IMR-90 (cell line): ENCODE measurements around the gene CT47C1. TPM values are rescaled to one million over a fixed set of nuclear protein-coding genes. Genes with fewer than 3 reads are reported as not detected.
"Not testable (repeated sequence)": the region's sequence is repeated elsewhere in the genome, so short reads cannot be mapped to it uniquely, and the experiment has no call there.

Source experiments
- ATAC-seq: fragments of 200-7000 bp; cut with Tn5 transposase; 2 replicates; pipeline ENCODE4 v1.9.1; 2020; ENCODE audit warnings: low read depth, mild to moderate bottlenecking, moderate library complexity
- BruUV-seq: library from RNA; stranded (reverse); fragments of 400-500 nt; replicated peaks from 2 replicates; lab custom pipeline; 2021; lab: Mats Ljungman, UMichigan
- CTCF ChIA-PET: fragments of 300-600 bp; formaldehyde crosslinking; extraction: SDS; loops from one replicate; lab custom pipeline; 2021; ENCODE audit warnings: antibody characterized with exemption; lab: Yijun Ruan, JAX
- POLR2A ChIA-PET: fragments of 300-600 bp; sonication (Branson Sonifier 250); formaldehyde crosslinking; loops from one replicate; lab custom pipeline; 2022; ENCODE audit warnings: antibody characterized with exemption; ENCODE audit not compliant: unreplicated experiment; lab: Charles Lee
- DNase-seq: peaks from one replicate; pipeline ENCODE4 v3.0.0; 2013
- H2AFZ ChIP-seq: replicated peaks from 2 replicates; pipeline ENCODE3; 2013; ENCODE audit warnings: low read length, mild to moderate bottlenecking; ENCODE audit not compliant: poor library complexity
- H2AK5ac ChIP-seq: 2 replicates; pipeline ENCODE4 v1.6.1; 2013; ENCODE audit warnings: low read depth, low read length, inconsistent platforms
- H2AK9ac ChIP-seq: replicated peaks from 2 replicates; pipeline ENCODE3; 2013; ENCODE audit warnings: mild to moderate bottlenecking, low read depth, low read length, moderate library complexity; ENCODE audit not compliant: poor library complexity
- H2BK120ac ChIP-seq: 2 replicates; pipeline ENCODE4 v1.6.1; 2013; ENCODE audit warnings: low read depth, low read length, inconsistent platforms
- H2BK15ac ChIP-seq: 3 replicates; pipeline ENCODE4 v1.6.1; 2013; ENCODE audit warnings: low read depth, low read length, inconsistent platforms
- H2BK20ac ChIP-seq: 2 replicates; pipeline ENCODE4 v1.6.1; 2013; ENCODE audit warnings: low read depth, mild to moderate bottlenecking, inconsistent platforms, low read length, moderate library complexity
- H2BK5ac ChIP-seq: 2 replicates; pipeline ENCODE4 v1.6.1; 2013; ENCODE audit warnings: mild to moderate bottlenecking, low read depth, low read length, inconsistent platforms; ENCODE audit not compliant: poor library complexity, severe bottlenecking
- H3K14ac ChIP-seq: replicated peaks from 2 replicates; pipeline ENCODE4 v1.6.1; 2013; ENCODE audit warnings: low read depth, low read length, inconsistent platforms
- H3K18ac ChIP-seq: 2 replicates; pipeline ENCODE4 v1.6.1; 2013; ENCODE audit warnings: low read depth, low read length, control low read depth
- H3K23ac ChIP-seq: 2 replicates; pipeline ENCODE4 v1.6.1; 2013; ENCODE audit warnings: low read depth, low read length, inconsistent platforms
- H3K27ac ChIP-seq: 2 replicates; pipeline ENCODE4 v1.5.1; 2013; ENCODE audit warnings: mild to moderate bottlenecking, control low read depth, low read length; ENCODE audit not compliant: insufficient read depth
- H3K27me3 ChIP-seq: 2 replicates; pipeline ENCODE4 v1.6.1; 2013; ENCODE audit warnings: low read length; ENCODE audit not compliant: control insufficient read depth, insufficient read depth
- H3K36me3 ChIP-seq: 2 replicates; pipeline ENCODE4 v1.6.1; 2013; ENCODE audit warnings: low read length, mixed read lengths; ENCODE audit not compliant: control insufficient read depth, insufficient read depth
- H3K4ac ChIP-seq: 2 replicates; pipeline ENCODE4 v1.6.1; 2013; ENCODE audit warnings: low read depth, low read length, inconsistent platforms
- H3K4me1 ChIP-seq: 2 replicates; pipeline ENCODE4 v1.6.1; 2013; ENCODE audit warnings: low read length, mixed read lengths; ENCODE audit not compliant: control insufficient read depth, insufficient read depth
- H3K4me2 ChIP-seq: 2 replicates; pipeline ENCODE4 v1.6.1; 2013; ENCODE audit warnings: low read depth, mild to moderate bottlenecking, control low read depth, low read length, moderate library complexity
- H3K4me3 ChIP-seq: 2 replicates; pipeline ENCODE4 v1.5.1; 2013; ENCODE audit warnings: low read depth, mild to moderate bottlenecking, control low read depth, low read length, moderate library complexity; ENCODE audit not compliant: insufficient read depth
- H3K56ac ChIP-seq: 2 replicates; pipeline ENCODE4 v1.6.1; 2013; ENCODE audit warnings: low read length, inconsistent platforms; ENCODE audit not compliant: insufficient read depth; ENCODE audit errors: extremely low read depth
- H3K79me1 ChIP-seq, 2 experiments: 2 replicates each; pipeline ENCODE4 v1.6.1; 2013; ENCODE audit warnings: low read length in 2 of 2, inconsistent platforms in 1 of 2, low read depth in 1 of 2
- H3K9ac ChIP-seq: 2 replicates; pipeline ENCODE4 v1.6.1; 2013; ENCODE audit warnings: low read depth, low read length, control low read depth
- H3K9me1 ChIP-seq: 2 replicates; pipeline ENCODE4 v1.6.1; 2013; ENCODE audit warnings: low read length, inconsistent platforms; ENCODE audit not compliant: insufficient read depth
- H3K9me3 ChIP-seq: 2 replicates; pipeline ENCODE4 v1.6.1; 2013; ENCODE audit warnings: low read length; ENCODE audit not compliant: control insufficient read depth, insufficient read depth
- H4K20me1 ChIP-seq: 2 replicates; pipeline ENCODE4 v1.6.1; 2013; ENCODE audit warnings: low read length, inconsistent platforms; ENCODE audit not compliant: insufficient read depth
- H4K5ac ChIP-seq: 2 replicates; pipeline ENCODE4 v1.6.1; 2013; ENCODE audit warnings: mild to moderate bottlenecking, low read depth, low read length, control low read depth
- H4K8ac ChIP-seq, 2 experiments: 2 replicates each; pipeline ENCODE4 v1.6.1; 2013; ENCODE audit warnings: low read depth in 2 of 2, low read length in 2 of 2, control low read depth in 1 of 2, inconsistent platforms in 1 of 2
- H4K91ac ChIP-seq: 2 replicates; pipeline ENCODE4 v1.6.1; 2013; ENCODE audit warnings: low read depth, low read length, inconsistent platforms; ENCODE audit not compliant: insufficient read depth
- WGBS, 2 experiments: methylation state at CpG; one replicate each; pipeline versions ENCODE4 v1.1.5 to v1.1.7; 2013; ENCODE audit warnings: missing lambda C conversion rate in 2 of 2; ENCODE audit not compliant: insufficient read length in 1 of 2; ENCODE audit errors: extremely low coverage in 2 of 2; 5-methylcytosine and 5-hydroxymethylcytosine counted together
- dilution Hi-C: fragments of 300-500 bp; cut with HindIII; formaldehyde crosslinking; loops from one replicate; pipeline ENCODE4 v1.14.3; 2018; ENCODE audit warnings: low sequenced_read_pairs; ENCODE audit not compliant: unreplicated experiment
- in situ Hi-C: fragments of 300-500 bp; cut with MboI; formaldehyde crosslinking; loops from 3 replicates; pipeline ENCODE4 v1.14.3; 2019; ENCODE audit warnings: low sequenced_read_pairs, inconsistent platforms, mixed read lengths
- intact Hi-C: fragments of 100-400 bp; cut with micrococcal nuclease; formaldehyde crosslinking; loops from 2 replicates; pipeline ENCODE4 v1.10.0; 2022
- polyA plus RNA-seq, 3 experiments: library from polyadenylated mRNA; depleted of rRNA; stranded (reverse); fragments of >200 nt; gene quantifications; 2 replicates each; pipeline ENCODE4 v1.2.3, GENCODE V29; 2012; ENCODE audit warnings: low replicate concordance in 1 of 3
- total RNA-seq: library from RNA; depleted of rRNA; stranded (reverse); fragments of >200 nt; gene quantifications from 2 replicates; pipeline ENCODE4 v1.2.3, GENCODE V29; 2012

CT47C1 gene
- total and polyA plus RNA-seq, 2 of the 4 experiments (the other 2 are of a cell fraction) = not detected

- H4K5ac ChIP-seq, H2BK15ac ChIP-seq, H2BK5ac ChIP-seq, H2AK5ac ChIP-seq, H2BK20ac ChIP-seq, H3K4me2 ChIP-seq, H4K8ac ChIP-seq, H3K9ac ChIP-seq, H4K91ac ChIP-seq, CTCF ChIA-PET, H3K18ac ChIP-seq, BruUV-seq, H3K79me1 ChIP-seq, H3K27ac ChIP-seq, H3K9me1 ChIP-seq, in situ Hi-C loops, H3K23ac ChIP-seq, H2BK120ac ChIP-seq, H2AK9ac ChIP-seq, H3K14ac ChIP-seq, H2AFZ ChIP-seq, H4K20me1 ChIP-seq, ATAC-seq, intact Hi-C loops, H3K27me3 ChIP-seq, H3K4me3 ChIP-seq, H3K4me1 ChIP-seq, H3K4ac ChIP-seq, POLR2A ChIA-PET, H3K56ac ChIP-seq, dilution Hi-C loops, H3K36me3 ChIP-seq, H3K9me3 ChIP-seq, DNase-seq: not testable (repeated sequence)
- no CpG with 5 or more reads among the region's 2 CpGs for WGBS, 2 experiments
Observed at GRCh38 chrX:119026344-119026743, 46.4 kb upstream of the CT47C1 start.

- H3K9me3 ChIP-seq, CTCF ChIA-PET, H3K79me1 ChIP-seq, DNase-seq, in situ Hi-C loops, ATAC-seq, H2AK9ac ChIP-seq, H3K4me1 ChIP-seq, H2BK15ac ChIP-seq, H2BK5ac ChIP-seq, H3K14ac ChIP-seq, H4K91ac ChIP-seq, H3K23ac ChIP-seq, H3K27ac ChIP-seq, H3K36me3 ChIP-seq, H2AK5ac ChIP-seq, H4K20me1 ChIP-seq, H3K4me3 ChIP-seq, H3K9ac ChIP-seq, POLR2A ChIA-PET, H3K18ac ChIP-seq, H3K27me3 ChIP-seq, H4K8ac ChIP-seq, H2BK120ac ChIP-seq, BruUV-seq, H2BK20ac ChIP-seq, H3K56ac ChIP-seq, dilution Hi-C loops, H3K4me2 ChIP-seq, H2AFZ ChIP-seq, H3K4ac ChIP-seq, H3K9me1 ChIP-seq, intact Hi-C loops, H4K5ac ChIP-seq: not testable (repeated sequence)
- WGBS, 2 experiments = 90% methylated on average over 3 of the region's 28 CpGs; no CpG with 5 or more reads in 1 of the 2 experiments
Observed at GRCh38 chrX:119027960-119028732, 44.6 kb upstream of the CT47C1 start.
